ENCODE results near the gene CHCHD6. TPM values are rescaled to one million over a fixed set of nuclear protein-coding genes. Genes with fewer than 3 reads are reported as not detected.

The CHCHD6 gene
- total RNA-seq, 1 donor from 2014 or later, result 17.2 TPM

DNA sequence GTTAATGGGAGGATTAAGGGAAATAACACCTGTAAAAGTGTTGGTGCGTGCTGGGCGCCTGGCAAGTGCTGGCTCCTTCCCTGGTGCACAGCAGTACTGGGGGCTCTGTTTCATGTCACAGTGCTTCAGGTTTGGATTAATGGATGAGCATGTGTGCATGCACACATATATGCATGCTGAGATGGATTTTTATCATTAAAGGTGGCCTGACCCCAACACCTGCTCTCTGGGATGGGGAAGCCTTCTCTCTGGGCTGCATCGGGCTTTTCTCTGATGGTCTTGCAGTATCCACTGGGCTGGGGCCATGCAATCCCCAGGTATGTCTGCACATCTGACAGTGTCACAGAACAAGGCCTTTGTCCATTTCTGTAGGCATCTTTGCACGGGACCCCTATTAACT is 151.3 kb downstream of the CHCHD6 start:
- TF ChIP-seq CTCF (IDR thresholded peaks at IDR 0.05; ENCODE audit: partially characterized antibody, unreplicated experiment), result no peak
- Mint-ChIP-seq H3K4me1 (ENCODE audit: low read depth, unreplicated experiment) (peaks cover 12% of the 10 kb centered on the region), H3K9me3 (ENCODE audit: unreplicated experiment) (peaks cover 2% of the 10 kb centered on the region), H3K36me3 (ENCODE audit: unreplicated experiment) (no peaks in the 10 kb centered on the region), H3K4me3 (ENCODE audit: unreplicated experiment) (no peak overlapping the region), H3K27me3 (ENCODE audit: unreplicated experiment) (peaks cover 8% of the 10 kb centered on the region), H3K27ac (ENCODE audit: unreplicated experiment) (no peak overlapping the region)
- no peak for DNase-seq

- Mint-ChIP-seq H3K36me3 (ENCODE audit: unreplicated experiment) (no peaks in the 10 kb centered on the region), H3K27me3 (ENCODE audit: unreplicated experiment) (peaks cover 8% of the 10 kb centered on the region), H3K9me3 (ENCODE audit: unreplicated experiment) (peaks cover 2% of the 10 kb centered on the region), H3K4me1 (ENCODE audit: low read depth, unreplicated experiment) (peaks cover 9% of the 10 kb centered on the region), H3K27ac (ENCODE audit: unreplicated experiment) (no peak overlapping the region), H3K4me3 (ENCODE audit: unreplicated experiment) (no peak overlapping the region)
- no peak for TF ChIP-seq CTCF (IDR thresholded peaks at IDR 0.05; ENCODE audit: partially characterized antibody, unreplicated experiment)
- DNase-seq, result no peak
These were observed 153.9 kb downstream of the CHCHD6 start for GRCh38 chr3:126857928-126858327.

- Mint-ChIP-seq H3K27me3 (ENCODE audit: unreplicated experiment) (peaks cover 8% of the 10 kb centered on the region), H3K36me3 (ENCODE audit: unreplicated experiment) (no peaks in the 10 kb centered on the region), H3K4me1 (ENCODE audit: low read depth, unreplicated experiment) (peaks cover 9% of the 10 kb centered on the region), H3K27ac (ENCODE audit: unreplicated experiment) (no peak overlapping the region), H3K4me3 (ENCODE audit: unreplicated experiment) (no peak overlapping the region), H3K9me3 (ENCODE audit: unreplicated experiment) (peaks cover 2% of the 10 kb centered on the region)
- DNase-seq, result no peak
- no peak for TF ChIP-seq CTCF (IDR thresholded peaks at IDR 0.05; ENCODE audit: partially characterized antibody, unreplicated experiment)
These were observed 154.4 kb downstream of the CHCHD6 start for GRCh38 chr3:126858401-126858800.

DNA sequence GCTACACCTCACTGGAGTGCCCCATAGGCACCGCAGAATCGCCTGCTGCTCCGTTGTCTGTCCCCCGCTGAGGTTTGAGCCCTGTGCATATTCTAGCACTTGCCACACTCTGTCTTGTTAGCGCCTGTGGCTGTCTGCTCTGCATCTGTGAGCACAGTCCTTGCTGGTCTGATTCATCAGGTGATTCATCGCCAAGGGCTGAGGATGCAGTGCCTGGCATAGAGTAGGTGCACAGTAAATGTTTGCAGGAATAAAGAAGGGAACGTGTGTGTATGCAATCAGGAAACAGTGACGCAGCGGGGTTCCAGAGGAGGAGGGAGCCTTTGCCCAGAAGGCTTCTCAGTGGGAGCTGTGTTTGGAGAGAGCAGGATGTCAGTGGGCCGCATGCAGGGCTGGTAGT is 154.8 kb downstream of the CHCHD6 start:
- DNase-seq, result no peak
- no peak overlapping the region for H3K4me3 Mint-ChIP-seq (ENCODE audit: unreplicated experiment)
- TF ChIP-seq CTCF (IDR thresholded peaks at IDR 0.05; ENCODE audit: partially characterized antibody, unreplicated experiment), result no peak
- H3K27me3 Mint-ChIP-seq (ENCODE audit: unreplicated experiment), result peaks cover 8% of the 10 kb centered on the region
- H3K9me3 Mint-ChIP-seq (ENCODE audit: unreplicated experiment), result peaks cover 2% of the 10 kb centered on the region
- H3K27ac Mint-ChIP-seq (ENCODE audit: unreplicated experiment), result no peak overlapping the region
- H3K36me3 Mint-ChIP-seq (ENCODE audit: unreplicated experiment), result no peaks in the 10 kb centered on the region
- peaks cover 9% of the 10 kb centered on the region for H3K4me1 Mint-ChIP-seq (ENCODE audit: low read depth, unreplicated experiment)

- no peak for DNase-seq
- H3K27me3 Mint-ChIP-seq (ENCODE audit: unreplicated experiment), result peaks cover 8% of the 10 kb centered on the region
- H3K27ac Mint-ChIP-seq (ENCODE audit: unreplicated experiment), result no peak overlapping the region
- H3K36me3 Mint-ChIP-seq (ENCODE audit: unreplicated experiment), result no peaks in the 10 kb centered on the region
- H3K4me1 Mint-ChIP-seq (ENCODE audit: low read depth, unreplicated experiment), result peaks cover 9% of the 10 kb centered on the region
- no peak overlapping the region for H3K4me3 Mint-ChIP-seq (ENCODE audit: unreplicated experiment)
- H3K9me3 Mint-ChIP-seq (ENCODE audit: unreplicated experiment), result peaks cover 2% of the 10 kb centered on the region
- TF ChIP-seq CTCF (IDR thresholded peaks at IDR 0.05; ENCODE audit: partially characterized antibody, unreplicated experiment), result no peak
These were observed 155.6 kb downstream of the CHCHD6 start for GRCh38 chr3:126859415-126860246.
